Raji (cell line): ENCODE results near the gene DHRS12.

Experiments used
- POLR2A ChIP-seq: IDR thresholded peaks from 2 replicates; pipeline ENCODE4 v1.6.1; 2011; ENCODE audit warnings: low read depth, low read length, control low read depth; ENCODE audit not compliant: insufficient read depth

The DHRS12 gene

DNA sequence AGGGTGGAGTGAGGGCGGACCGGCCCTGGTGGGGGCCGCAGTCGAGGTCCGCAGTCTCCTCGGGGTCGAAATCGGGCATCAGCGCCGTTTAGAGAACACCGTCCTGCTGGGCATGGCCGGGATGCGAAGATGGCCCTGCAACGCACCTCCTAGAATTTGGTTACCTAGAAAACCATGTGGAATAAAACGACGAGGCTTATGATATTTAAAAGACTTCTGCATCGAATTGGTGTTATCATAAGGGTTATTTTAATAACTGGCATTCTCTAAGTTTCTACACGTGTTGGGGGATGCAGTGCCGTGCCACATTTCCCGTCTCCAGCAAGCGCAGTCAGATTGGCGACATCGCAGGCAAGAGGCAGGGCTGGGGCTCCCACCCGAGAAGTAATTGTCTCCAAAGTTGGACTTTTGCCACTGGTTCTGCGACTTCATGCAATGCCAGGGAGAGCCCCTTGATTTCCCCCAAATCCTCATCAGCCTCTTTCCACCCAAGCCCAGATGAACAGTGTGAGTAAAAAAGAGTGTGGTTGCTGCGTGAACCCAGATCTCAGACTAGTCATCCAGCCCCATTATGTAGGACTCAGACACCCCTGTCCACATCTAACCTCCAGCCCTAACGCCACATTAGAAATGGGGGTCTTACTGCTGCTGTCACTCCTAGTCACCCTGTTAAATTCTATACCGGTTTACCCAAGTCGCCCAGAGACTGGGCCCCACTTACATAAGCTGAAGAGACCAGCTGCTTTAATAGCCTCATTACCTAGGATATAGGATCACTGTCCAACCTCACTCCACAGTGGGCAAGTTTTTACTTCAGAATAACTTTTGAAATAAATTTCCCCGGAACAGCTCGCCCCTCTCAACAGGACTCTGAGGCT, 571 bp upstream of the DHRS12 start:
- peak; percentile 5; the same call in 1 of the 2 replicates for TF ChIP-seq POLR2A

DNA sequence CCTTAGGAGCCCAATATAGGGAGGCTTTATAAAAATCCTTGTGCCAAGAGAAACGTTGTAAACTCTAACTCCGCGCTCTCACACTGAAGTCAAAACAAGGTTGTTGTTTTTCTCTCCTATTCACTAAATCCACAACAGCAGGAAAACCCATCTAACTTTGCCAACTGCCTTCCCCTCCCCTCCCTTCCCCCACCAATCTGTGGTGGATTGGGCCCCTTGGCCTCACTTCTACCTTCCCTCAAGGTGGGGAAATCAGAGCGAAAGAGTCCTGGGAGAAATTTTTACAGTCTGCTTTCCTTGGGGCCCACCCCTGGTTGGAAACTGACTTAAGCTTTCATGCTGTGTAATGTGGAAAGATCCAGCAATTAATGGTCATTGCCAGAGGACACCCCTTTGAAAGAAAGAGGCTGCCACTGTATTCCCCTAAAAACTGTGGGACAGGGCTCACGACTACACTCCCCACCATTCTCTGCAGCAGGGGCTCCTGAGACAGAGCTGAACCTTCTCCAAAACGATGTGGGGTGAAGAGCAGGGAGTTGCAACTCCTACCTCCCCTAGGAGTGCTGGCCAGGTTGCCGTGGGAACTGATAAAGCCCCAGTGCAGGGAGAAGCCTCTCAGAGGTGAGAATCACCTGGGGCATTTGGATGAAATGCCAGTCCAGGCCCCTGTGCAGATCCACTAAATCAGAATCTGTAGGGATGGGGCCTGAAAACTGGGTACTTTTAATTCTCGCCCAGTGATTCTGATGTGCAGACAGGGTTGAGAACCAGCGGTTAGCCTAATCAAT, 1.1 kb downstream of the DHRS12 start:
- no peak for TF ChIP-seq POLR2A

DNA sequence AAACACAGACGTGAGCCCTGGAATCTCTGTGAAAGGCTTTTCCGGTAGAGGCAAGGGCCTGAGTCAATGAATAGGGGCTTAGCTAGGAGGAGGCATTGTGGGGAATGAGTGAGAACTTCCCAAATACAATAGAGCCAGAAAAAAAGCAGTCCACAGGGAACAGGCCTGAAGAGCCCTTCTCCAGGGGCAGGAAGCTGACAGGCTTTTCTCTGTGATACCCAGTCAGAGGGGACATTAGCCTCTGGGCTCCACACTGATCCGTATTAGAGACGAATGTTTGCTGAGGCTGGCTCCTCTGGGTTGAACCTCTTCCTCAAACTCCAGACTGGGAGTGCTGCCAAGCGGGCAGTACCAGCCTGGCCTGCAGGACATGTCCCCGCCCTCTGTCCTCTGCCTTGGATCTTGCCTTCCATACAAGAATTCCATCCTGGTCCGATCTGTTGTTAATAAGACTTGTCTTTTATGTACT, 2.3 kb downstream of the DHRS12 start:
- TF ChIP-seq POLR2A = no peak

DNA sequence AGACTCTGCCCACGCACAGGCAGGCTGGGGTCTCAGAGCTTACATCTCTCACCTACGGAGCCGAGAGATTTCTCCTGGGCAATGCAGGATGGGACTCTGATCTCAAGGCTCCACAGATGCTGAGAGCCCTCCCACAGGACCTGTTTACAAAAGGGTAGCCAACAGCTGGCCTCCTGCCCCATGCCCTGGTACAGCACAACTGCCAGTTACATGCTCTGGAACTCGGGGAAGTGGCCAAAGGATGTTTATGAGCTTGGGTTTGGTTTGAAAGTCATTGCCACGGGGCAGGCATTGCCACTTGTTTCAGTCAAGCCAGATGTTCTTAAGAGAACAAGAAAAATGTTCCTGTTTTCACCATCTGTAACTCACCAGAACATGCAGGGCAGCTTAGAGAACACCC, 3.5 kb downstream of the DHRS12 start:
- no peak for TF ChIP-seq POLR2A

DNA sequence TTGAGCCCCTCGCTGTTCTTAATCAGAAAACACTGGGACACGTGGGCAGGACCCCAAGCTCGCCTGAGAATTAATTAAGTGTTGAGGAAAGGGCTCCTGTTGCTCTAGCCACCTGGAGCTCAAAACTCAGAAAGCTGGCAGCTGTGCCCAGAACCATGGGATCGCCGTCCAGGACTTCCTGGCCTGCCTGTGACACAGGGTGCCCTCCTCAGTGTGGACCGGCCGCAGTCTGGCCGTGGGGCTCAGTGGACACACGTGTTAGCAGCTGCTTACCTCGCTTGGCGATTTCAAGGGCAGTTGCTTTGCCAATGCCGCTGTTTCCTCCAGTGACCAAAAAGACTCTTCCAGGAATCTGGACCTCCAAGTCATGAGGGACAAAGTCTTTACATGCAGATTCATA, 4.7 kb downstream of the DHRS12 start:
- no peak for TF ChIP-seq POLR2A

DNA sequence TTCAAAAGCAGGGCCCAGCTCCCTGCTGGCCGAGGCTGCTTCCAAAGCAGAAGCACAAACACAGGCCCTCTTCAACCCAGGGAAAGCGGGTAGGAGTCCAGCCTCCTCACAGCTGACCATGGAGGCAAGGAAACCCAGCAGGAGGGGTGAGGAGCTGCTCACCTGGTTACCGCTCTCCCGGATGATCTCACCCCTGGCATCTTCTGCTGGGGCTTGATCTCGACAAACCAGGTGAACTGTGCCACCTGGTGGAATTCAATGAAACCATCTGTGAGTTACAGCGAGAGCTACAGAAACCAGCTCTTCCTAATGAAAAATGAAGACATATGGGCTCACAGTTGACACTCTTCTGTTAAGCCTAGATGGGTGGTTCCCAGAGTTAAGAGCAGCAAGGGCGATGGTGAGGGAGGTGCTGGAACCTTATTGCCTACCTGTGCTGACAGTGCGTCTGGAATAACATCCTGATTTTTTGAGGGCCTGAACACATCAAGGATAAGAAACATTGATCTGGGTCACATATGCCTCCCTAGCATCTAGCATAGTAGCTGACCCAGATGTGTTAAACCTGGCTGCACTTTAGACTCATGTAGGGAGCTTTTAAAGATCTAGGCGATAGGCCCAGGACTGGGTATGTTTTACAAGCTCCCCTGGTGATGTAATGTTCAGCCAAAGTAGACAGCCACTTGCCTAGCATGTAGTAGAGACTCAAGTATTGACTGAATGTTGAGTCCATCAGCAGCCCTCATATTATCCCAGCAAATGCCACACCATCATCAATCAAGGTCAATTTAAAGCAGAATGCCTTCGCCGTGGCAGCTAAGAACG, 6.1 kb downstream of the DHRS12 start:
- TF ChIP-seq POLR2A = no peak

DNA sequence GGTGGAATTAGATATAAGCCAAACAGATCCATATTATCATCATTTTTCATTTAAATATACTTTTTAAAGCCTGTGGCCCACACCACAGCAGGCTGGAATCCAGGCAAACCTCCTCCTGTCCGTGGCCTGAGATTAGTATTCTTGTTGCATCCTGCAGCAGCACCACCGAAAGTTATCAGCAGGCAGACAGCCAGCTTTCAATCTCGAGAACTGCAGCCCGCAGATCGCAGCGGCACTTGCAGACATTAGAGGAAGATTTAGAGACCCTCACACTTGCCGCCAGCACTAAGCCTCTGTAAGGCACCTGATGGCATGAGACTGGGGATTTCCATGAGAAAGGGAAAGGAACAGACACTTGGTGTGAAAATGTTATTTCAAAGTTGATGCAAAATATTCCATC, 7.4 kb downstream of the DHRS12 start:
- TF ChIP-seq POLR2A = no peak

DNA sequence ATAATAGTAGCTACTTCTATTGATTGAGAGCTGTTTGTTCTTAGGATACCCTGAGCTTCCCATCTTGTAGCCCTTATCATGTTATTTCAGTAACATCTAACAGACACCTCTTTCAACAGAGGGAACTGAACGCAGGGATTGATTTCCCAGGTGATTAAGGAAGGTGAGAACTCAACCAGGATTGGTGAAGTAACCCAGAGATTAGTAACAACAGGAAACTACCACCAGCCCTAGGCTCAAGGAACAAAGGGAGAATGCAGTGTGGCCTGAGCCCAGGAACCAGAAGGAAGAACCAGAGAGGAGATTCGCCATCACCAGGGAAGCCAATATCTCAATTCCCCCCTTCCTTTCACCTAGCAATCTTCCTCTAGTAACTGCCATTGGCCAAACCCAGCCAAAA, 8.5 kb downstream of the DHRS12 start:
- TF ChIP-seq POLR2A = no peak

DNA sequence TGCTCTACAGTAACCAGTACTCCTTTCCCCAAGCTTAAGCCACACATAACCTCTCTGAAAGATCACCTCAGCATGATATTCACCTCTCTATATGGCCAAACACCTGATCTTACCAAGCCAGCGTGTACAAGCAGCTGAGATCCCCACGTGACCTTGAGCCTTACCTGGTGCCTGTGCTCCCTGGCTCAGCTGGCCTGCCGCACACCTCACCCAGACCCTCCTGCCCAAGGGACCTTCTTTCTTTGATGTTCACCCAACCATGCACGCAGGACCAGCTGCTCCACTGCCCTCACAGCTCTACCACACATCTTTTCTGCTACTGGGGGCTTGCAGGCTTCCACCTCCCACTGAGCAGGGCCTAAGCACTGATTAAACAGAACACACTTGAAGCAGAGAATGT, 9.0 kb downstream of the DHRS12 start:
- no peak for TF ChIP-seq POLR2A

DNA sequence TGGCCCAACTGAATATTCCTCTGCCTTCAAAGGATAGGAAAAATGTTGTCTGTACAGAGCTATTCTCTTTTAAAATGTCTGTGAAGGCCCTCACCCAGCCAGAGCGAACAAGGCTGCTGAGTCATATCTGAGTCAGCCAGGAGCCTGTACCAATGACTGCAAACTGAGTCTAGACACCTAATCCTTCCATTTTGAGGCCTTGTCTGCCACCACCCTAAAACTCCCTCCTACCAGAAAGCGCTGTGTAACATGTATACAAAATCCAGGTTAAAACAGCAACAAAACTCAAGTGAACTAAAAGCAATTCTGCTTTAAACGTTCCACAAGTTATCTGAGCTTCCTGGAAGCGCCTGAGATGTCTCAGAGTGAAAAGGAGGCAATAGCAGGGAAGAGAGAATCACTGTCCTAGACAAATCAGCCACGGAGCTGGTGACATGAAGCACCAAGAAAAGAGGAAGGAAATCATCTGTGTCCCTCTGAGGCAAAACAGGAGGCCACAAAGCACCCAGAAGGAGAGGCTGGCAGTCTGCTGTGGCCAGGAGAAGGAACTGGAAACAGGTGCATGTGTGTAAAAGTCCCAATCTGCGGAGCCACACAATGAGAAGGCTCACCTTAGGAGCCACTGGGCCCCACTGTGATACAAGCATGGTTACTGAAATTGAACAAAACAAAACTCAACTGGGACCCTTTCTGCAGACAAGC, 10.2 kb downstream of the DHRS12 start:
- TF ChIP-seq POLR2A = no peak

DNA sequence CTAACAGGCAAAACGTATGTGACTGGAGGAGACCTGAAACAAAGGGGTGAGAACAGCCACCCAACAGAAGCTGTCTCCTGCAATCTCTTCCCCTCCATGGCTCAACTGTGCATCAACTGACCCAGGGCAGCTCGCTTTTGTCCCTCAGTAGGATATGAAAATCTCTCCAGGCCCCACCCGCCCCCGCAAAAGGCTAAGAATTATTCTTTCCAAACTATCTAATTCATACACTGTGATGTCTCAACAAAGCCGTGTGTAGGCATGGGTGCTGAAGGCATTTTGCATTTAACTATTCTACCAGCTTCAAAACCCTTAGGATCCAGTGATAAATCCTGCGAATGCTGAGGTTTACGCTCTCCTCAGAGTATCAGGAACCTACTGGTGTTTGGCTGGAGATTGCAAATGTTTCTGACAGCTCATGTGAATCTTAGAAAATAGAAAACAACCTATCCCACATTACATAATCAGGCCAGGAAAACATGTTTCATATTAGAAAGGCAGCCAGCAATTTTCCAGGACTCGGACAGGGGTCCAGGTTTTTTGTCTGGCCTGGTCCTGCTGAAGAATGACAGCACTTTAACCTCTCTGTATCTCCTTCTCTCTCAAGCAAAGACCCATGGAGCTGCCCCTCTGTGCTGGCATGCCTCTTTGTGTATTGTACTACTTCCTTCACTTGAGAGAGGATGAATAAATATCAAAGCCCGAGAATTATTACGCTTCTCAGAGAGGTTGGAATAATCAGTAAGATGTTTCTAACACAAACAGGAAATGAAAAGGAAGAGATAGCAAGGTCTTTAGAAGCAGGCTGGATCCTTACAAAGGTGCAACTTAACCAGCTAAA, 17.3 kb downstream of the DHRS12 start:
- no peak for TF ChIP-seq POLR2A

DNA sequence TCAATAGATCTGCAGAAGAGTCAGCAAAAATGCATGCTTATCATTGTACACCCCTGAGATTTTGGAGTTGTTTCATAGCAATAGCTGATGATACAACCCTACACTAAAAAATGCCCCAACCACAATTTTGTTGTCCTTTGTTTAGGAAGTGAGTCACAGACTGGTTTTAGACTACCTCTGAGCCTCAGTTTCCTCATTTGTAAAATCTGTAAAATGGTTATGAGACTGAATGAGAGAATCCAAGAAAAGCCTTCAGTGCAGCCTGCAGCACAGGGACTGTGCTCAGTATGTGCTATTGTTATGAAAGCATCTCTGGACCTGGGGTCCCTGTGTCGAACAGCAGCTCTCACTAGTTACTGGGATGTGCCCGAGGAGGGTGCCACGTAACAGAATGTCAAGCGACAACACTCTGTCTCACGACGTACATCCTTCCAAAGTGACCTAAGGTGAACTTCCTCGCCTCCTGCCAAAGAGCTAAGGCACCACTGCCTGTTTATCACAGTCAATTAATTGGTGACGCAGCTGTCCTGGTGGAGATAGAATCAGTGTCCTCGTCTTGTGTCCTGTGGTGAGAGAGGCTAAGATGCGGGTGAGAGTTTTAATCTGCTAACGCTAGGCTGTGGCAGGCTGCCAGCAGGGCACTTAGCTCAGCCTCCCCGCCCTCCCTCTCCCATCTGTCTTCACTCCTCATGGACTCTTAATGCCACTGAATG, 18.1 kb downstream of the DHRS12 start:
- no peak for TF ChIP-seq POLR2A

DNA sequence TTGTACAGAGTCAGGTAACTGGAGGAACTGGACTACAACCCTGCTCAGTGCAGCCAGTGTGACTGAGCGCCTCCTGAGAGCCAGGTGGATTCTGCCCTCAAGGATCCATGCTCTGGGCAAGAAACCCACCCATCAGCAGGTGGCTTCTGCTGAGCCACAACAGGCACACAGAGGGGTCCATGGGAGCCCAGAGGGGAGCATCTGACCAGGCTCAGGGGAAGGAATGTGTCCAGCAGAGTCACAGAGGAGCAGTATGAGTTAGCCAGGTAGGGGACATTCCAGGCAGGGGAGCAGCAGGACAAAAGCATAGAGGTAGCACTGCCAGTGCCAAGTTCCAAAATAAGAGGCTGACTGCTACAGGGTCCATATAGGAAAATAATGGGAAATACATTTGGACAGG, 19.9 kb downstream of the DHRS12 start:
- no peak for TF ChIP-seq POLR2A
